Fibroblast of pulmonary artery (primary cell): ENCODE data around the gene REX1BD.
"Not testable (repeated sequence)": the region's sequence is repeated elsewhere in the genome, so short reads cannot be mapped to it uniquely, and the experiment has no call there.

Experiments used
- DNase-seq: peaks from one replicate; pipeline ENCODE4 v3.0.0-alpha.2; 2010; ENCODE audit warnings: low read depth
- H3K4me3 ChIP-seq: replicated peaks from 2 replicates; pipeline ENCODE4 v1.5.1; 2011; ENCODE audit warnings: low read depth, mild to moderate bottlenecking, control low read depth, low read length, moderate library complexity
- TF ChIP-seq, protein P1 (sequence below): IDR thresholded peaks from 2 replicates; pipeline ENCODE4 v1.5.1; 2011; ENCODE audit warnings: mild to moderate bottlenecking, control low read depth, low read length, inconsistent platforms; ENCODE audit errors: missing control alignments

Gene REX1BD

DNA sequence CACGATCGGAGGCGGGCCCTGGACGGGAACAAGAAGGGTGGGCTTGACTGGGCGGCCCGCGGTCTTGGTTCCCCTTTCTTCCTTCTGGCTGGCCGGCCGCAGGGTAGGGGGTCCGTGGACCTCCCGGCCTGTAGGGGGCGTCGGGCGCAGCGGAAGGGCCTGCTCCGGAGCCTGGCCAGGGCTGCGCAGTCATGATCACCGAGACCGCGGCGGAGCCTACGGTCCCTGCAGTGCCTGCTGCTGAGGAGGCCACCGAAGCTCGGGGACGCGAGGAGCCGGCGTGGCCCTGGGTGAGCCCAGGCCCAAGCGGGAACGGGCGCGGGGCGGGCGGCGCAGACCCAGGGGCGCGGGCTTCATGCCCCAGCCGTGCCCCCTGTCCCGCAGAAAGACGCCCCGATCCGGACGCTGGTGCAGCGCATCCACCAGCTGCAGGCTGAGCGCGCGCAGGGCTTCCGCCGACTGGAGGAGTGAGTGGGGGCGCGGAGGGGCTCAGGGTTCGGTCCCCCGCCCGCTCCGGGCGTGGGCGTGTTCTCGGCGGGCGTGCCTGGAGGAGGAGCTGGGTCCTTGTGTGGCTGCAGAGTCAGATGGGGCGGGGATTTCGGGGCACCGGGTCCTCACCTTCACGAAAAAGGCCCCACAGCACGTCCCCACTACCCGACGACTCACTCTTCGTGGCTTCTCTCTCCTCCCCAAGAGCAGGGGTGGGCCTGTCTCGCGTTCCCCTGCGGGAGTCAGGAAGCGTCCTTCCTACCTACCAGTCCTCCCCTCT is at the start of gene REX1BD:
REX1BD (plus strand) TSS at position 188 of the 769 bp plus-strand sequence; CDS start at position 192, 4 bp downstream.
- peak; percentile 77 for DNase-seq
- H3K4me3 ChIP-seq: peak within 1 kb of the TSS; percentile 67
- TF ChIP-seq, protein P1, sequence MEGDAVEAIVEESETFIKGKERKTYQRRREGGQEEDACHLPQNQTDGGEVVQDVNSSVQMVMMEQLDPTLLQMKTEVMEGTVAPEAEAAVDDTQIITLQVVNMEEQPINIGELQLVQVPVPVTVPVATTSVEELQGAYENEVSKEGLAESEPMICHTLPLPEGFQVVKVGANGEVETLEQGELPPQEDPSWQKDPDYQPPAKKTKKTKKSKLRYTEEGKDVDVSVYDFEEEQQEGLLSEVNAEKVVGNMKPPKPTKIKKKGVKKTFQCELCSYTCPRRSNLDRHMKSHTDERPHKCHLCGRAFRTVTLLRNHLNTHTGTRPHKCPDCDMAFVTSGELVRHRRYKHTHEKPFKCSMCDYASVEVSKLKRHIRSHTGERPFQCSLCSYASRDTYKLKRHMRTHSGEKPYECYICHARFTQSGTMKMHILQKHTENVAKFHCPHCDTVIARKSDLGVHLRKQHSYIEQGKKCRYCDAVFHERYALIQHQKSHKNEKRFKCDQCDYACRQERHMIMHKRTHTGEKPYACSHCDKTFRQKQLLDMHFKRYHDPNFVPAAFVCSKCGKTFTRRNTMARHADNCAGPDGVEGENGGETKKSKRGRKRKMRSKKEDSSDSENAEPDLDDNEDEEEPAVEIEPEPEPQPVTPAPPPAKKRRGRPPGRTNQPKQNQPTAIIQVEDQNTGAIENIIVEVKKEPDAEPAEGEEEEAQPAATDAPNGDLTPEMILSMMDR: peak; percentile 66

DNA sequence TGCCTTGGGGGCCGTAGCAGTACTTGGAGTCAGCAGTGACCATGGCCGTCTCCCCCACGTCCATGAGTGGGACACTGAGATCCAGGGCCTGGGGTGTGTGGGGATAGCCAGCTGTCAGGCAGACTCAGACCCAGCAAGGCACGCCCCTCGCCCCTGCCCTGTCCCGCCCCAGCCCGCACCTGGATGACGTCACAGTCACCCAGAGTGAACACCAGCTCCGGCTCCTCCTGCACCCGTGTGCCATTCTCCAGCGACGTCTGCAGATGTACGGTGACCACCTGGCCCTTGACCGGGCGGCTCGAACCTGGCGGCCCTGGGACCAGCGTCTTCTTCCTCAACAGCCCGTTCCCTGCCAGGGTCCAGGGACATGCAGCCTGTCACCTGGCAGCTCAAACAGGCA is 49.2 kb upstream of the REX1BD start:
- DNase-seq: no peak
- TF ChIP-seq, protein P1: no peak
- H3K4me3 ChIP-seq: no peak overlapping the region

DNA sequence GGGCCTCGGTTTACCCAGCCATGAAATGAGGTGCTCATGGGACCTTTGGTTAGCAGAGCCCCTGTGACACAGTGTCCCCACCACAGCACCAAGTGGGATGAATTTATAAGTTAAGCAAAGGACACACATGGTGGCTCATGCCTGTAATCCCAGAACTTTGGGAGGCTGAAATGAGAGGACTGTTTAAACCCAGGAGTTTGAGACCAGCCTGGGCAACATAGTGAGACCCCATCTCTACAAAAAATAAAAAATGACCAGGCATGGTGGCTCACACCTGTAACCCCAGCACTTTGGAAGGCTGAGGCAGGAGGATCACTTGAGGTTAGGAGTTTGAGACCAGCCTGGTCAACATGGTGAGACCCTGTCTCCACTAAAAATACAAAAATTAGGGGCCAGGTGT is 48.4 kb upstream of the REX1BD start:
- not testable (repeated sequence) for DNase-seq, H3K4me3 ChIP-seq

DNA sequence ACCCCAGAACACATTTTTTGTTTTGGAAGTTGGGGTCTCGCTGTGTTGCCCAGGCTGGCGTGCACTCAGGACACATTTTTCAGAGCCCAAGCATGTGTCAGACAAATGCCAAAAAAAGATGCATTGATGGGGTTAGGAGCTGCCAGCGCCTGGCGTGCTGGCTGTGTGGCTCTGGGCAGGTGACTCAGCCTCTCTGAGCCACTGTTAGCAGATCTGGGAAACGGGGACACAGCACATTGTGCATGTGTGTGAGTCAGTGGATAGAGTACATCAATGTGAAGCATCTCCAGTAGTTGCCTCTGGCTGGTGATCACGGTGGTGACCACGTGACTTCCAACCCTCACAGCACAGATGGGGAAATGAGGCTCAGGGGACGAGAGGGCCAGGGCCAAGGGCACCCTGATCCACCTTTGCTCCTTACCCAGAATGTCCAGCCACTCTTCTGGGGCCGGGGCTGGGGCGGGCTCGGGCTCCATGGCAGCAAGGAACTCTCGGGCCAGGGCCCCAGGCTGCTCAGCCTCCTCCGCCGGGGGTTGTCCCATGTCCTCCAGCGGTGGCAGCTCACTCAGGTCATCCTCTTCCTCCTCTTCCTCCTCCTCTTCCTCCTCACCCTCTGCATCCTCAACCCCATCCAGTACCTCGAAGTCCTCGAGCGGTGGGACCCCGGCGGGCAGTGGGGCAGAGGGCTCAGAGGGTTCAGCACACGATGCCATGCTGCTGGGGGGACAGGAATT is 47.2 kb upstream of the REX1BD start:
- H3K4me3 ChIP-seq: no peak overlapping the region
- TF ChIP-seq, protein P1: no peak
- no peak for DNase-seq

DNA sequence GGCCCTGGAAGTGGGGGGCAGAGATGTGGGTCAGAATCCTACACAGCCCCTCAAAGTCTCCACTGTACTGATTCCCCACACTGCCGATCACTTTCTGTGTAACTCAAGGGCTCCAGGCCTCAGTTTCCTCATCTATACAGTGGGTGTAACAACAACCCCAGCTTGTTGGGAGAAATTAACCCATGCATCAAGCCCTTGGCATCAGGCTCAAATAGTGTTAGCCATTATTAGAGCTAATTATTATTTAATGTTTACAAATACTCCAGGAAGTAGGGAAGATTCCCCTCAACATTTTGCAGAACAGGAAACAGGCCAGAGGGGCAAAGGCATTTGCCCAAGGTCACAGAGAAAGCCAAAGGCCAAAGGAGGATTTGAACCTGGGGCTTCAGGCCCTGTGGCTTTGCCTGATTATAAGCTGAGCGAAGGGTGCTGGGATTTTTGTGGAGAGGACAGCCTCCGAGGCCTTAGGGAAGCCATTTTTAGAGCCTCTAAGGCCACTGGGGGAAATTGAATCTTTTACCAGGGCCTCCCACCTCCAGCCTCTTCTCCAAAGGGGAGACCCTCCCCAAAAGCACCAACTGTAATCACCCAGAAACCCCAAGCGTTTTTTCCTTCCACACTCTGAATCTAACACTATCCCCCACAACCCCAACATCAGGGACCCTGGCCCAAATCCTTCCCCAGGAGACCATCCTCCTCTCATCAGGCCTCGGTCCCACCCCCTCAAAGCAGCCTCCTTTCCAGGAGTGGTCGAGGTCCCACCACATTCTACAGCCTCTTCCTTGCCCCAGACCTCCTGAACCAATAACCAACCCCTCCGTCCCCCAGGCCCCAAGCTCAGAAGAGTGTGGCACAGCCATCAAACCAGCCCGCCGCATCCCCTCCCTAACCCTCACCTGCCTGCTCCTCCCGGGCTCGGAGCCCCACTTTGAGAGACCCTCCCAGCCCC is 46.3 kb upstream of the REX1BD start:
- H3K4me3 ChIP-seq: peak overlapping the region; percentile 72
- TF ChIP-seq, protein P1: no peak
- DNase-seq: no peak

DNA sequence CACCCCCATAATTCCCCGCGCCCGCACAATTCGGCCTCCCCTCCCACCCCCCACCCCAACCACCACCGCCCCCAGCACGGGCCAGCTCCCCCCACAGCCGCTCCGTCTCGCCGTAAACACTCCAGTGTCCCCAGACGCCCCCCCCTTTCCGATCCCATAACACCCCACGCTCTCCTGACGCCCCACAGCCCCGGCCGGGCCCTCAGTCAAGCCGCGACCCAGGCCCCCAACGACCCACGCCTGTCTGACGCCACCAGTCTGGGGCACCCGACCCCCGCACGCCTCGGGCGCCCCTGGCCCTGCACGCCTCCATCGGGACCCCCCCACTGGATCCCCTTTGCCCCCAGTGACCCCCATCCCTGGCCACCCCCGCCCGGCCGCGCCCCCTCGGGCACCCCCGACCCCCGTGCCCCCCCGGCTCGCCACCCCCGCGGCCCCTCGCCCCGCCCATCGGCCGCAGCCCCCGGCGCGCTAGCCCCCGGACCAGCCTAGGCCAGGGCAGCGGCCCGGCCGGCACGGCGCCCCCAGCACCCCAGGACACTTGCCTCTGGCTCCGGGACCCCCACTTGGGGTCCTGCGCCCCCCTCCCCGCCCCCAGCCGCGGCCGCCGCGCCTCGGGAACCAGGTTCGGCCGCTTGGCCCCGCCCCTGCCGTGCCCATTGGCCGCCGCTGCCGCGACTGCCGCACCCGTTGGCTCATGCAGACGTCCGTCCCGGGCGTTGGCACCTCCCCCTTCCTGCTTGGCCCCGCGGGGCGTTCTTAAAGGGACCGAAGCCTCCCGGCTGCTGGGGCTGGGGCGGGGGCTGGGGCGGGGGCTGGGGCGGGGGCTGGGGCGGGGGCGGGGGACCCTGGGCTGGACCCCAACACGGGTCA is 45.4 kb upstream of the REX1BD start, which contains the start of gene FKBP8:
FKBP8 (minus strand) TSS at position 633 of the 873 bp plus-strand sequence. CDS start 1,603 bp downstream, outside the sequence.
- TF ChIP-seq, protein P1: no peak
- H3K4me3 ChIP-seq: peak within 1 kb of the TSS; percentile 72
- DNase-seq: peak; percentile 86
